GM19193 (cell line): Measurements from ENCODE around the gene HLTF.

Source experiments
- POLR2A ChIP-seq: IDR thresholded peaks from 4 replicates; pipeline ENCODE4 v1.6.1; 2011; ENCODE audit not compliant: insufficient read depth, insufficient read length; ENCODE audit errors: extremely low read depth

The HLTF gene, protein sequence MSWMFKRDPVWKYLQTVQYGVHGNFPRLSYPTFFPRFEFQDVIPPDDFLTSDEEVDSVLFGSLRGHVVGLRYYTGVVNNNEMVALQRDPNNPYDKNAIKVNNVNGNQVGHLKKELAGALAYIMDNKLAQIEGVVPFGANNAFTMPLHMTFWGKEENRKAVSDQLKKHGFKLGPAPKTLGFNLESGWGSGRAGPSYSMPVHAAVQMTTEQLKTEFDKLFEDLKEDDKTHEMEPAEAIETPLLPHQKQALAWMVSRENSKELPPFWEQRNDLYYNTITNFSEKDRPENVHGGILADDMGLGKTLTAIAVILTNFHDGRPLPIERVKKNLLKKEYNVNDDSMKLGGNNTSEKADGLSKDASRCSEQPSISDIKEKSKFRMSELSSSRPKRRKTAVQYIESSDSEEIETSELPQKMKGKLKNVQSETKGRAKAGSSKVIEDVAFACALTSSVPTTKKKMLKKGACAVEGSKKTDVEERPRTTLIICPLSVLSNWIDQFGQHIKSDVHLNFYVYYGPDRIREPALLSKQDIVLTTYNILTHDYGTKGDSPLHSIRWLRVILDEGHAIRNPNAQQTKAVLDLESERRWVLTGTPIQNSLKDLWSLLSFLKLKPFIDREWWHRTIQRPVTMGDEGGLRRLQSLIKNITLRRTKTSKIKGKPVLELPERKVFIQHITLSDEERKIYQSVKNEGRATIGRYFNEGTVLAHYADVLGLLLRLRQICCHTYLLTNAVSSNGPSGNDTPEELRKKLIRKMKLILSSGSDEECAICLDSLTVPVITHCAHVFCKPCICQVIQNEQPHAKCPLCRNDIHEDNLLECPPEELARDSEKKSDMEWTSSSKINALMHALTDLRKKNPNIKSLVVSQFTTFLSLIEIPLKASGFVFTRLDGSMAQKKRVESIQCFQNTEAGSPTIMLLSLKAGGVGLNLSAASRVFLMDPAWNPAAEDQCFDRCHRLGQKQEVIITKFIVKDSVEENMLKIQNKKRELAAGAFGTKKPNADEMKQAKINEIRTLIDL

DNA sequence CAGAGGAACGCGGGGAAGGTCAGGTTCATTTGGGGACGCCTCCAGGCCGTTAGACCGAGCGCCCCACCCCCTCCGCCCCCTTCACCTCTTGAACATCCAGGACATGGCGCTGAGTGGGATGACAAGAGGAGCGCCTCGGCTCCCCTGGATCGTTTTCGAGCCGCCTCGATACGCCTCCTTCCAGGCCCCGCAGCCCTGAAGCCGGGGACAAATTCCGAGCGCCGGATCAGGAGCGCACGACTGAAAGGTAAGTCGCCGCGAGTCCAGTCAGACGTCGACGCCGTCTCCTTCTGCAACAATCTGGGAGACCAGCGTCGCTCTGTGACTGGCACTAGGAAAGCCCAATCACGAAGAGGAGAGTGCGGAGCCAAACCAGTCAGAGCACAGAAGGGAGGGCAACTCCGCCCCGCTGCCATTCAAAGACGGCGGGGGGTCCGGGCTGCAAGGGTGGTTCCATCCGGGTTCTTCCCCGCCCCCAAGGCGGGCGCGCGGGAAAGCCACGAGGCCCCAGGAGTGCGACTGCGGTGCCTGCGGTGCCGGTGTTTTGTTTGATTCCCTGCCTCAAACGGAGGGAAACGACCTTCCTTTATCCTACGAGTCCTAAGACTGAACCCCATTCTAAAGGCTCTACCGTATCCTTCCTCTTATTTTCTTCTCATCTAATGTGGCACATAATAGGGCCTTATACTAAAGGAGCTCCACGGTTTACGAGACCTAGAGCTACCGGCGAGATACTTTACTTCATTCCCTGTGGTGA lies at the start of gene HLTF:
Gene HLTF, minus strand, starts transcription at position 302 of the 757 bp plus-strand sequence. Its CDS starts 197 bp downstream, at position 105.
- peak; percentile 74 for TF ChIP-seq POLR2A

DNA sequence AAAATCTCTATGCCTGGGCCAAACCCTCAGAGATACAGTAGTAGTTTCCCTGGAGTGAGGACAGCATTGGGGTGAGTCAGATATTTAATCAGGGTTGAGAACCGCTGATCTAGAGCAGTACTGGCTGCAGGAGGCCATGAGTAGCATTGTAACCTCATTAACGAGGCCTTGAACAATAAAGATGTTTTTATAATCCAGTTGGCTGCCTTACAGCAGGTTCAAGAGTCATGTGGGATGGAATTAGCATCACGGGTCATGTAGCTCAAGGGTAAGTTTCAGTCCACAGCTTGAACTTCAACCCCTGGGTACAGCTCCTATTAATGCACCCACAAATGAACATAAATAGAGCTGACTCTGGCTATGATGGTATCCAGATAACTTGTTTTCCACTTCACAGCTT lies 48.2 kb upstream of the HLTF start:
- TF ChIP-seq POLR2A = no peak

DNA sequence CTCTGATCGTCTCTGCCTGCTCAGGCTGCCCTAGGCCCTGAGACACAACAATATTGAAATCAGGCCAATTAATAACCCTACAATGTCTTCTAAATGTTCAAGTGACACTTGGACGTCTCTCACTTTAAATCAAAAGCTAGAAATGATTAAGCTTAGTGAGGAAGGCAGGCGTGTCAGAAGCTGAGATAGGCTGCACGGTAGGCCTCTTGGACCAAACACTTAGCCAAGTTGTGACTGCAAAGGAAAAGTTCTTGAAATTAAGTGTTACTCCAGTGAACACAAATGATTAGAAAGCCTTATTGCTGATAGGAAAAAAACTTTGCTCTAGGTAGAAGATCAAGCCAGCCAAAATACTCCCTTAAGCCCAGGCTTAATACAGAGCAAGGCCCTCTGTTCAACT lies 45.3 kb upstream of the HLTF start:
- no peak for TF ChIP-seq POLR2A

DNA sequence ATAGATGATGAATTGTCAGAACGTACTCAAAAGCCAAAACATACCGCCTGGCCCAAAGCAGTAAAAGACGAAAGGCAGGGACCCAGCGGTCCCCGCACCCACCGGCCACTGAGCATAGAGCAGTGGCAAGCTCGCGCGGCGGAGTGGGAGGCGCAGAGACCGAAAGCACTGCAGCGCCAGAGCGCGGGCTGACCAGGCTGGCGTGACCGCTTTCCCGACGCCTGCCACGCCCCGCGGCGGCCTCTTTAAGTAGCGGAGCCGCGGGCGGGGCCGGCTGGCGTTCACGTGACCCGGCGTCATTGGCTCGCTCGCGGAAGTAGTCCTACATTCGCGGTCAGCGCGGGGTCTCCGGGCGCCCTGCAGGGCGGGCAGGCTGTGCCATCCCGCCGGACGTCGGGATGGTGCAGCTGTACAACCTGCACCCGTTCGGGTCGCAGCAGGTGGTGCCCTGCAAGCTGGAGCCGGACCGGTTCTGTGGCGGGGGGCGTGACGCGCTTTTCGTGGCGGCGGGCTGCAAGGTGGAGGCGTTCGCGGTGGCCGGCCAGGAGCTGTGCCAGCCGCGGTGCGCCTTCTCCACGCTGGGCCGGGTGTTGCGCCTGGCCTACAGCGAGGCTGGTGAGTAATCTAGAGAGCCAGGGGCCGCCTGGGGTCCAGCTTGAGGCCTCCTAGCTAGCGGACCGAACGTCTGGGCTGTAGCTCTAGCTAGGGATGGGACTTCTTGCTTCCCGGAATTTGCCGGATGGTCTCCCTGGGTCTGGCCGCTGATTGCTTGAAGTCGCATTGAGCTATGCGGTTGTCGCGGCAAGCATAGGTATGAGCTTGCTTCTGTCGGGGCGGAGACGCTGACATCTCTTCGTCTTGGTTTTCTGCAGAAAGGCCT lies 43.2 kb upstream of the HLTF start, which contains the start of gene HPS3:
Gene HPS3, plus strand, starts transcription at position 313 of the 880 bp plus-strand sequence. Its CDS starts 86 bp downstream, at position 399.
- peak; percentile 89 for TF ChIP-seq POLR2A

DNA sequence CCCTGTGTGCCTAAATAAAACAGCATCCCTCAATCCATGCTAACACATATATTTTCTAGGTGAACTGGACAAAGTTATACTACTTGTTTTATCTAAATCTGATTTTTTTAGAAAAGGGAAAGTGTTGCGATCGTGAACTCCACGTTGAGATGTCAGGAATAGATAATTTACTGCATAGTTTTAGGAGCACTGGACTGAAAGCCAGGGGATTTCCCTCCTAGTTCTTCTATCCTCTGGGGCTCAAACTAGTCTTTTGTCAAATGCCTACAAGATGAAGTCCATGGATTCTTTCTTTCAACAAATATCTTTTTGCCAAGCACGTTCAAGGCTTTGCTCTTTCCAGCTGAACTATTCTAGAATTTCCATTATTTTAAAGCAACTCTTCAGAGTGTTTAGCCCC lies 42.5 kb upstream of the HLTF start:
- no peak for TF ChIP-seq POLR2A

DNA sequence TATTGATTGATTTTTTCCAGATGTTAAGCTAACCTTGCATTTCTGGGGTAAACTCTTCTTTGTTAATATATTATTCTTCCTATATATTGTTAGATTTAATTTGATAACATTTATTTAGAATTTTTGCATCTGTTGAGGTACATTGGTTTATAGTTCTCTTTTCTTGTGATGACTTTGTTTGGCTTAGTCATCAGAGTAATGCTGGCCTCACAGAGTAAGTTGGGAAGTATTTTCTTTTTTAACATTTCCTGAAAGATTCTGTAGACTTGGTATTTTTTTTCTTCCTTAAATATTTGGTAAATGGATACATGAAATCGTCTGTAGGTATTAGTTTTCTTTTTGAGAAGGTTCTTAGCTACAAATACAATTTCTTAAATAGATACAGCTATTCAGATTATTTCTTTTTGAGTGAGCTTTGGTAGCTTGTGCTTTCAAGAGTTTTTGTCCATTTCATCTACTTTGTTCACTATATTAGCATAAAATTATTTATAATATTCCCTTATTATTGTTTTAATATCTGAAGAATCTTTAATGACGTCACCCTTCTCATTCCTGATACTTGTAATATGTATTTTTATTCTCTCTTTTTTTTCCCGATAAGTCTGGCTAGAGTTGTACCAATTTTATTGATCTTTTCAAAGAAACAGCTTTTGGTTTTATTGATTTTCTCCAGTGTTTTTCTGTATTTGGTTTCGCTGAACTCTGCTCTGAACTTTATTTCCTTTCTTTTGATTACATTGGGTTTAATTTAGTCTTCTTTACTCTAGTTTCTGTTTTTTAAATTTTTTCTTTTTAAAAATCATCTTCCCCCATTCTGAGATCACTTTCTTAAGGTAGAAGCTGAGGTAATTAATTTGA lies 36.6 kb upstream of the HLTF start:
- TF ChIP-seq POLR2A = no peak

DNA sequence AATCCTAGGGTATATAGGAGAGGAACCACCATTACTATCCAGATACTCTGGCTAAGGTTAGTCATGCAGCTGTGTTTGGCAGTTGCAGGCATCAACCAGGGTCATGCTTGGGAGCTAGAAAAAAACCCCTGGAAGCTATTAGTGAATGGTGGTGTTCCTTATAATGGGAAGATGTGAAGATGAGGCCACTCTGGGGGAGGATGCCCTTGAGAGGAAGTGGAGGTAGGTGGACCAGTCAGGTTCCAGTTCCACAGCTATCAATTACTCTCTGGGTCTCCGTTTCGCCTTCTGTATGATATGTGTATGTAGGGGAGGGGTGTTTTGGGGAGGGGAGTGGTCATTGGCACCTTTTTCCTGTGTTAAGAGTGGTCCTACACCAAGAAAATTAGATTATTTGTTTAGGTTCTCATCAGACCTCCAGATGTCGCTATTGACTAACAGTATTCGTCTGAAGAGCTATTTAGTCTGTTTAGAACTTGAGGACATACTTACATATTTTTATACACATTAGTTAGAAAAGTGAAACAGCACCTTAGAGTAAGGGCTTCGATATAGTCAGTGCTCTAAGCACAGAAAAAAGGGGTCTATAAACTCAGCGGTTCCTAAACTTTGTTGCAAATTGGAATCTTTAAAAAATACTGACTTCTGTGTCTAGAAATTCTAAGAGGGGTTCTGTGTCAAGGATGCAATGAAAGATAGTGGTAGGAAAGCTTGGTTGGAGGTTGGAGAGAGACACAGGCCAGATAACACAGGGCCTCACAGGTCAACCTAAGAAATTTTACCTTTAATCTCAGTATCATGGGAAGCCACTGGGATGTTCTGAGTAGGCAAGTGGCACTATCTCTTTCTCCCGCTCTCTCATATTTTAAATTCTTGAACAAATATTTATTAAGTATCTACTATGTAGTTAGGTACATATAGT lies 34.0 kb upstream of the HLTF start:
- no peak for TF ChIP-seq POLR2A

DNA sequence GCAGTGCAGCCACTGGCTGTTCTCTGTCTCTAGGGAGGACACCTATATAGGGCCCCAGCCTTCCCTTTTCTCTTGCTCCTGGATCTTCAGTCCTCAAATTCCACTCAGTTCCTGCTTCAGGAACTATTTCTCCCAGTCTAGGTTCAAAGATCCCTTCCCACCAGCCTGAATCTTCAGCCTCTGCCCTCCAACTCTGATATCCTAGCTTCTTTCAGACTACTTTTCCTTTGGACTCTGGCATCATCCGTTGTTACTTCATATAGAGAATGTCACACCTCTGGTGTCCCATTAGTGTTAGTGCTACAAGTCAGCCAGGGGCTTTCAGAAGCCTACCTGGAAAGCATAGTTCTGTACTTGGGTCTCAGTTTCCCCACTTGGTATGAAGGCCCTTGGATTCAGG lies 33.1 kb upstream of the HLTF start:
- TF ChIP-seq POLR2A = no peak

DNA sequence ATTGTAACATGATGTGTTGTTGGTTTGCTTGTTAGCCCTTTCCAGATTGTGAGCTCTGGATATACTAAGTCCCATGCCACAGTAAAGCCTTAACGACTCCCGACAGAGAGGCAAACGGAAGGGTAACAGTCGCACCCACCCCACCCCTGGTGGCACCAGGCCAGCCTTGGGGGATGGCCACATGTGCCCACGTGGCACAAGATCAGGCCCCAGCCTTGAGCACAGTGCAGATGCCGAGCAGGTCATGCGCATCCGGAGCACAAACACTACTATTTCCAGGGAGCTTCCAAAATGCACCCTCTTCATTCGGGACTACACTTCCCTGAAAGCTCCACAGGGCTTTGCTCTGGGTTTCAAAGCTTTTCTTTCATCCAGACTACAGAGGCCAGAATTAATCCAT lies 32.4 kb upstream of the HLTF start:
- TF ChIP-seq POLR2A = no peak

DNA sequence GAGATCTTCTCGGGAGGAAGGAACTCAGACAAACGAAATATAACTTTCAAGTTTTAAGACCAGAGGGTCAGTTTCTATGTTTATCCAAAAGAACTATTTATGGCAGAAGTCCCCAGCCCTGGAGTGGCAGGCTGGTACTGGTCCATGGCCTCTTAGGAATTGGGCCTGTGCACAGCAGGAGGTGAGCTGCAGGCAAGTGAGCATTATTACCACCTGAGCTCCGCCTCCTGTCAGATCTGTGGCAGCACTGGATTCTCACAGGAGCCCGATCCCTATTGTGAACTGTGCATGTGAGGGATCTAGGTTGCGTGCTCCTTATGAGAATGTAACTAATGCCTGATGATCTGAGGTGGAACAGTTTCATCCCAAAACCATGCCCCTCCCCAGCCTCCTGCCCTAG lies 28.8 kb upstream of the HLTF start:
- no peak for TF ChIP-seq POLR2A

DNA sequence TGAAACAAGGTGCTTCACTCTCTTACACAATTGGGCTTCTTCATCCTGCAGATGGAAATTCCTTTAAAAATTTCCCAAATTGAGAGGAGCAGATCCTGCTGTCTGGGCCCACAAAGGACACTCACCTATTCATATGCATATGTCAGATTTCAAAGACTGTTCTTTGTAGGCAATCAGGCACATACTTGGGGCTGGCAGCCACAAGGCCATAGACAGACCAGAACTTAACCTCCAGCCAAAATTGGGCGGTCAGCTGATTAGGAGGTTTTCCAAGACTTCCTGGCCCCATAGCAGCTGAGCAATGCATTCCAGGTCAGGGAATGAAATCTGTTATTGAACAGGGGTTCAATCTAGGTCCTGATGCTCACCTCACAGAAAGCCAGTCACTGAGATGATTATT lies 28.1 kb upstream of the HLTF start:
- no peak for TF ChIP-seq POLR2A

DNA sequence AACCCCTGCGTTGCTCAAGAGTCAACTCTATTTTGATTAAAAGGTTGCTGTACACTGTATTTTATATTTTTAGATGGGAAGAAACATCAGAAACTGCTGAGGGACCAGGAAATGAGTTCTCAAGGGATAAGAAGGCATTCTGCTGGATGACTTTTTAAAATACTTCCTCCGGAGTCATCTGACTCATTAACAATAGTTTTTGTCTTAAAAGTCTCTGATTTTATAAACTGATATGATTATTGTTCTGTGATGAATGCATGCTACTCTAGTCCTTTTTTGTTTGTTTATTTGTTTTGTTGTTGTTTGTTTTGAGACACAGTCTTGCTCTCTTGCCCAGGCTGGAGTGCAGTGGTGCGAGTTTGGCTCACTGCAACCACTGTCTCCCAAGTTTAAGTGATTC lies 18.2 kb upstream of the HLTF start:
- no peak for TF ChIP-seq POLR2A

DNA sequence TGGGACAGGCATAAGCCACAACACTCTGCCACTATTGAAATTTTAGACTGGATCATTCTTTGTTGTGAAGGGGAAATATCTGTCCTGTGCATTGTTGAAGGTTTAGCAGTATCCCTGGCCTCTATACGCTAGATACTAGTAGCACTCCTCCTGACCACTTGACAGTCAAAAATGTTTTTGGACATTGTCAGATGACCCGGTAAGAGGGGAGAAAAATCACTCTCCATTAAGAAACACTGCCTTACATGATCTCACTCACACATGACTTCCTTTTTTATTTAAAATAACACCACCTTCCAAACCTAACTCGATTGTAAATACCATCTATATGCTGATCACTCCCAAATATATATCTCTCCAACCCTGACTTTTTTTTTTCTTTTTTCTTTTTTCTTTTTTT lies 15.3 kb upstream of the HLTF start:
- TF ChIP-seq POLR2A = no peak

DNA sequence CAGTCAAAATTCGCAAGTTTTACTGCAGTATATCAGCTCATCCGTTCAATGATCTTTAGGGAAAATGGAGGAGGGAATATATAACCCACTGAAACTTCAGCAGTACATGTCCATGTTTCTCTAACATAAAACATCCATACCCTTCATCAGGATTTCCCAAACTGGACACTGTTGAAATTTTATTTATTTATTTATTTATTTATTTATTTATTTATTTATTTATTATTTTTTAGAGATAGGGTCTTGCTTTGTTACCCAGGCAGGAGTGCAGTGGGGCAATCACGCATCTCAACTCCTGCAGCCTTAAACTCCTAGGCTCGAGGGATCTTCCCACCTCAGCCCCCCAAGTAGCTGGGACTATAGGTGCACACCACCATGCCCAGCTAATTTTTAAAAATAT lies 14.8 kb upstream of the HLTF start:
- no peak for TF ChIP-seq POLR2A
